Stimulated activated CD8-positive, alpha-beta memory T cell treated with anti-CD3 and anti-CD28 coated beads, Interleukin-15, amount 100 ng/mL, for 4 hours (primary cell): Measurements from ENCODE around the gene FBXO34.

Experiments used
- DNase-seq, 2 donors: peaks; one replicate each; pipeline ENCODE4 v3.0.0-alpha.2; 2020; ENCODE audit warnings: low read depth in 2 of 2

The FBXO34 gene

GRCh38 chr14:55272922-55273321 lies 1.7 kb downstream of the FBXO34 start:
- no peak for DNase-seq

GRCh38 chr14:55274146-55274545 lies 2.9 kb downstream of the FBXO34 start:
- no peak for DNase-seq

GRCh38 chr14:55274751-55275150 lies 3.5 kb downstream of the FBXO34 start:
- no peak for DNase-seq

GRCh38 chr14:55276736-55277135 lies 5.5 kb downstream of the FBXO34 start:
- DNase-seq: no peak

GRCh38 chr14:55277972-55278740 lies 6.9 kb downstream of the FBXO34 start:
- DNase-seq: no peak

GRCh38 chr14:55279384-55279783 lies 8.2 kb downstream of the FBXO34 start:
- DNase-seq: no peak

GRCh38 chr14:55281316-55281839 lies 10.2 kb downstream of the FBXO34 start:
- DNase-seq: no peak

- DNase-seq: no peak
These were observed 13.9 kb downstream of the FBXO34 start for GRCh38 chr14:55285048-55285652.

GRCh38 chr14:55288439-55288838 lies 17.2 kb downstream of the FBXO34 start:
- no peak for DNase-seq

GRCh38 chr14:55291480-55292081 lies 20.4 kb downstream of the FBXO34 start:
- DNase-seq: no peak

- no peak for DNase-seq
These were observed 23.4 kb downstream of the FBXO34 start for GRCh38 chr14:55294603-55295002.

GRCh38 chr14:55297611-55298499 lies 26.6 kb downstream of the FBXO34 start:
- no peak for DNase-seq

- DNase-seq: no peak
These were observed 27.2 kb downstream of the FBXO34 start for GRCh38 chr14:55298500-55298822.

GRCh38 chr14:55301437-55302121 lies 30.4 kb downstream of the FBXO34 start:
- DNase-seq: no peak

- no peak for DNase-seq
These were observed 31.3 kb downstream of the FBXO34 start for GRCh38 chr14:55302367-55303124.

- no peak for DNase-seq
These were observed 31.9 kb downstream of the FBXO34 start for GRCh38 chr14:55303125-55303499.

GRCh38 chr14:55303691-55304145 lies 32.5 kb downstream of the FBXO34 start:
- no peak for DNase-seq

GRCh38 chr14:55306938-55307589 lies 35.8 kb downstream of the FBXO34 start:
- no peak for DNase-seq

GRCh38 chr14:55309154-55309553 lies 37.9 kb downstream of the FBXO34 start:
- DNase-seq: no peak

- DNase-seq: no peak
These were observed 38.6 kb downstream of the FBXO34 start for GRCh38 chr14:55309761-55310365.
